A673 (cell line): Measurements from ENCODE around the gene TAAR5.

Experiments
- EZH2 ChIP-seq: fragments of 200-600 bp; sonication (generic); IDR thresholded peaks from 2 replicates; pipeline ENCODE4 v1.6.1; 2017; ENCODE audit warnings: borderline replicate concordance, low read depth, mild to moderate bottlenecking, mixed read lengths, antibody characterized with exemption, low read length; ENCODE audit not compliant: poor library complexity, severe bottlenecking
- TF ChIP-seq, protein P1 (sequence below): fragments of 300-800, 200-600 bp; sonication (generic); conservative IDR thresholded peaks from 2 replicates; pipeline ENCODE4 v1.5.1; 2017; ENCODE audit warnings: low read depth, mild to moderate bottlenecking, antibody characterized with exemption, low read length, moderate library complexity, mixed read lengths

DNA sequence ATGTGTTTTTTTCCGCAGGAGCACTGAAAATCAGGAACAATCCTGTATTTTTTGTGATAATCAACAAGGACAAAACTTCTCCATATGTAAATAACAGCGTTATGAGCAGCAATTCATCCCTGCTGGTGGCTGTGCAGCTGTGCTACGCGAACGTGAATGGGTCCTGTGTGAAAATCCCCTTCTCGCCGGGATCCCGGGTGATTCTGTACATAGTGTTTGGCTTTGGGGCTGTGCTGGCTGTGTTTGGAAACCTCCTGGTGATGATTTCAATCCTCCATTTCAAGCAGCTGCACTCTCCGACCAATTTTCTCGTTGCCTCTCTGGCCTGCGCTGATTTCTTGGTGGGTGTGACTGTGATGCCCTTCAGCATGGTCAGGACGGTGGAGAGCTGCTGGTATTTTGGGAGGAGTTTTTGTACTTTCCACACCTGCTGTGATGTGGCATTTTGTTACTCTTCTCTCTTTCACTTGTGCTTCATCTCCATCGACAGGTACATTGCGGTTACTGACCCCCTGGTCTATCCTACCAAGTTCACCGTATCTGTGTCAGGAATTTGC is 19.2 kb downstream of the TAAR5 start, which contains the start of gene TAAR6:
- TF ChIP-seq, protein P1, sequence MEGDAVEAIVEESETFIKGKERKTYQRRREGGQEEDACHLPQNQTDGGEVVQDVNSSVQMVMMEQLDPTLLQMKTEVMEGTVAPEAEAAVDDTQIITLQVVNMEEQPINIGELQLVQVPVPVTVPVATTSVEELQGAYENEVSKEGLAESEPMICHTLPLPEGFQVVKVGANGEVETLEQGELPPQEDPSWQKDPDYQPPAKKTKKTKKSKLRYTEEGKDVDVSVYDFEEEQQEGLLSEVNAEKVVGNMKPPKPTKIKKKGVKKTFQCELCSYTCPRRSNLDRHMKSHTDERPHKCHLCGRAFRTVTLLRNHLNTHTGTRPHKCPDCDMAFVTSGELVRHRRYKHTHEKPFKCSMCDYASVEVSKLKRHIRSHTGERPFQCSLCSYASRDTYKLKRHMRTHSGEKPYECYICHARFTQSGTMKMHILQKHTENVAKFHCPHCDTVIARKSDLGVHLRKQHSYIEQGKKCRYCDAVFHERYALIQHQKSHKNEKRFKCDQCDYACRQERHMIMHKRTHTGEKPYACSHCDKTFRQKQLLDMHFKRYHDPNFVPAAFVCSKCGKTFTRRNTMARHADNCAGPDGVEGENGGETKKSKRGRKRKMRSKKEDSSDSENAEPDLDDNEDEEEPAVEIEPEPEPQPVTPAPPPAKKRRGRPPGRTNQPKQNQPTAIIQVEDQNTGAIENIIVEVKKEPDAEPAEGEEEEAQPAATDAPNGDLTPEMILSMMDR: no peak
- TF ChIP-seq EZH2: no peak
